ENCODE results near the gene DPYD.

Gene DPYD

DNA sequence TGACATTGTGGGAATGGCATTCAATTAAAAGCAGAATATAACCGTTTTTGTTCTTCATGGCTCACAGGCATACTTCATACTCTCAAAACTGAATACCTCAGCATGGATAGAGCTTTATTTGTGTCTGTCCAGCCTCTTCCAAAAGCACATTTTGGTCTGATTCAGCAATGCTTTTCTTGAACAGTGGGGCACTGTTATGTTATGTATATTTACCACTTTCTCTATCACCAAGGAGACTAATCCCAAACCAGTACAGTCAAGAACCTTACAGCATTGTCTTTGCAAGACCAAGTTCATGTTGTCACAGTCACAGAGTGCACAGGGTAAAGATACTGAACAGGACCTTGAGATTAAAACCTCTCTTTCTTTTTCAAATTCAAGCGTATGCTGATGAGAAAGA, 616.5 kb downstream of the DPYD start:
- H3K4me3 ChIP-seq (ENCODE audit: low read length), result no peak overlapping the region
- H3K4me1 ChIP-seq (ENCODE audit: low read length), result no peaks in the 10 kb centered on the region
- no peak overlapping the region for H3K9ac ChIP-seq (ENCODE audit: low read length)
- no peak overlapping the region for H3K4me2 ChIP-seq (ENCODE audit: low read depth, low read length)
- no peaks in the 10 kb centered on the region for H3K9me2 ChIP-seq (replicated peaks; ENCODE audit: insufficient read depth, low read length)
- H4K20me1 ChIP-seq (ENCODE audit: insufficient read depth, low read length), result no peaks in the 10 kb centered on the region
- no peaks in the 10 kb centered on the region for H3K79me2 ChIP-seq (ENCODE audit: low read length)
- no peak overlapping the region for H3K27ac ChIP-seq (ENCODE audit: low read length)
- no peaks in the 10 kb centered on the region for H3F3A ChIP-seq (ENCODE audit: insufficient read depth, low read length)
- no peaks in the 10 kb centered on the region for H3K9me3 ChIP-seq (replicated peaks; ENCODE audit: insufficient read depth, low read length)
- H3K27me3 ChIP-seq (replicated peaks; ENCODE audit: insufficient read depth, low read length), result no peaks in the 10 kb centered on the region
- no peak for TF ChIP-seq EZH2phosphoT487 (IDR thresholded peaks at IDR 0.05; ENCODE audit: low read length)
- TF ChIP-seq, protein P1, sequence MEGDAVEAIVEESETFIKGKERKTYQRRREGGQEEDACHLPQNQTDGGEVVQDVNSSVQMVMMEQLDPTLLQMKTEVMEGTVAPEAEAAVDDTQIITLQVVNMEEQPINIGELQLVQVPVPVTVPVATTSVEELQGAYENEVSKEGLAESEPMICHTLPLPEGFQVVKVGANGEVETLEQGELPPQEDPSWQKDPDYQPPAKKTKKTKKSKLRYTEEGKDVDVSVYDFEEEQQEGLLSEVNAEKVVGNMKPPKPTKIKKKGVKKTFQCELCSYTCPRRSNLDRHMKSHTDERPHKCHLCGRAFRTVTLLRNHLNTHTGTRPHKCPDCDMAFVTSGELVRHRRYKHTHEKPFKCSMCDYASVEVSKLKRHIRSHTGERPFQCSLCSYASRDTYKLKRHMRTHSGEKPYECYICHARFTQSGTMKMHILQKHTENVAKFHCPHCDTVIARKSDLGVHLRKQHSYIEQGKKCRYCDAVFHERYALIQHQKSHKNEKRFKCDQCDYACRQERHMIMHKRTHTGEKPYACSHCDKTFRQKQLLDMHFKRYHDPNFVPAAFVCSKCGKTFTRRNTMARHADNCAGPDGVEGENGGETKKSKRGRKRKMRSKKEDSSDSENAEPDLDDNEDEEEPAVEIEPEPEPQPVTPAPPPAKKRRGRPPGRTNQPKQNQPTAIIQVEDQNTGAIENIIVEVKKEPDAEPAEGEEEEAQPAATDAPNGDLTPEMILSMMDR (IDR thresholded peaks at IDR 0.05; ENCODE audit: low read length), result no peak
- TF ChIP-seq EZH2 (optimal IDR thresholded peaks at IDR 0.05; ENCODE audit: low read depth, low read length), result no peak
- no peak for DNase-seq
- H3K36me3 ChIP-seq (replicated peaks; ENCODE audit: insufficient read depth, low read length), result no peaks in the 10 kb centered on the region
- no peak overlapping the region for H2AFZ ChIP-seq (ENCODE audit: low read length)

DNA sequence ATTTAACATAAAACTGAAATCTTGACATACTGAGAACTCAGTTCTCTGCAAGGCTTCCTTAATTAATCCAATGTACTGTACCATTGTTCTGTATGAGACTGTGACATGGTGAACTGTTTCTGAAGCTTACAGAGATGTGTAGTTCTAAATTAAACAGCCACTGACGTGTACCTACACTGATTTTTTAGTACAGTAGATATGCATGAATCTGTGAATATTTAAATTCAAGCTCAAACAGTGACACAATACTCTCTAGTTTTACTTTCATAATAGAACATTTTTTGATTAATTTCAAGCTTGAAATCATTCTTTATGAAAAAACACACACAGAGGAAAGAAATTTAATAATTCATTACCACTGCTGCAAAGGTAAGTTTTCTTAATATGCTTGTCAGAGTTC, 621.9 kb downstream of the DPYD start:
- no peaks in the 10 kb centered on the region for H3K9me3 ChIP-seq (replicated peaks; ENCODE audit: insufficient read depth, low read length)

DNA sequence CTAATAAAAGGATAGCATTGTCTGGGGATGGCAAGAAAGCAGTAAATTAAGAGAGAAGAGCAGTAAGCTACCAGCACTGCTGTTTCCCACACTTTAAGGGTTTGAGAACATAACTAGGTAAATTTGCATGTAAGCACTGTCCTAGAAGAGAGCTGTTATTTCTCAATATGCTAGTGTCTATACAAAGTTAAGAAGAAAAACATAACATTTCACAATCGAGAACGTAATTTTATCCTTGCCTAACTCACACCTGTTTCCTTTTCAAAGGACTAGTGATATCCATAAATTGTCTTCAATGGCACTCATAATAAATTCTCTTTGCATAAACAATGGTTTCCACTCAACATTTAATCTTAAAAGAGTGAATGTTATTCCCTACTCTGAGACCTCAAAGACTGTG, 623.2 kb downstream of the DPYD start:
- H3F3A ChIP-seq (ENCODE audit: insufficient read depth, low read length), result no peaks in the 10 kb centered on the region
- no peak overlapping the region for H3K9ac ChIP-seq (ENCODE audit: low read length)
- H3K4me1 ChIP-seq (ENCODE audit: low read length), result no peaks in the 10 kb centered on the region
- DNase-seq, result no peak
- H3K4me2 ChIP-seq (ENCODE audit: low read depth, low read length), result no peak overlapping the region
- H2AFZ ChIP-seq (ENCODE audit: low read length), result no peak overlapping the region
- H3K27me3 ChIP-seq (replicated peaks; ENCODE audit: insufficient read depth, low read length), result no peaks in the 10 kb centered on the region
- H4K20me1 ChIP-seq (ENCODE audit: insufficient read depth, low read length), result no peaks in the 10 kb centered on the region
- H3K79me2 ChIP-seq (ENCODE audit: low read length), result no peaks in the 10 kb centered on the region
- H3K36me3 ChIP-seq (replicated peaks; ENCODE audit: insufficient read depth, low read length), result no peaks in the 10 kb centered on the region
- no peak overlapping the region for H3K4me3 ChIP-seq (ENCODE audit: low read length)
- no peaks in the 10 kb centered on the region for H3K9me2 ChIP-seq (replicated peaks; ENCODE audit: insufficient read depth, low read length)
- H3K9me3 ChIP-seq (replicated peaks; ENCODE audit: insufficient read depth, low read length), result no peaks in the 10 kb centered on the region
- TF ChIP-seq, protein P1 (IDR thresholded peaks at IDR 0.05; ENCODE audit: low read length), result no peak
- TF ChIP-seq EZH2 (optimal IDR thresholded peaks at IDR 0.05; ENCODE audit: low read depth, low read length) (no peak), EZH2phosphoT487 (IDR thresholded peaks at IDR 0.05; ENCODE audit: low read length) (no peak)
- no peak overlapping the region for H3K27ac ChIP-seq (ENCODE audit: low read length)

More for the DNA sequence above, 621.9 kb downstream of the DPYD start:
- Histone ChIP-seq H3K36me3 (replicated peaks; ENCODE audit: insufficient read depth, low read length) (no peaks in the 10 kb centered on the region), H3K79me2 (ENCODE audit: low read length) (no peaks in the 10 kb centered on the region), H4K20me1 (ENCODE audit: insufficient read depth, low read length) (no peaks in the 10 kb centered on the region), H3K27me3 (replicated peaks; ENCODE audit: insufficient read depth, low read length) (no peaks in the 10 kb centered on the region), H3K27ac (ENCODE audit: low read length) (no peak overlapping the region), H3K4me2 (ENCODE audit: low read depth, low read length) (no peak overlapping the region), H3K4me3 (ENCODE audit: low read length) (no peak overlapping the region), H3K9ac (ENCODE audit: low read length) (no peak overlapping the region), H3K4me1 (ENCODE audit: low read length) (no peaks in the 10 kb centered on the region), H3F3A (ENCODE audit: insufficient read depth, low read length) (no peaks in the 10 kb centered on the region), H2AFZ (ENCODE audit: low read length) (no peak overlapping the region), H3K9me2 (replicated peaks; ENCODE audit: insufficient read depth, low read length) (no peaks in the 10 kb centered on the region)
- TF ChIP-seq EZH2phosphoT487 (IDR thresholded peaks at IDR 0.05; ENCODE audit: low read length), result no peak
- TF ChIP-seq EZH2 (optimal IDR thresholded peaks at IDR 0.05; ENCODE audit: low read depth, low read length), result no peak
- TF ChIP-seq, protein P1 (IDR thresholded peaks at IDR 0.05; ENCODE audit: low read length), result no peak
- no peak for DNase-seq
